Thoracic aorta (tissue), 2 donors: ENCODE measurements around the gene SOX13. TPM values are rescaled to one million over a fixed set of nuclear protein-coding genes. Genes with fewer than 3 reads are reported as not detected.

Source experiments
- ATAC-seq: fragments of 150-250 bp; one replicate; pipeline ENCODE4 v1.8.0; 2017; ENCODE audit warnings: low read depth; ENCODE audit not compliant: insufficient number of reproducible peaks, low FRiP score
- DNase-seq: peaks from one replicate; pipeline ENCODE4 v3.0.0-alpha.2; 2020; ENCODE audit warnings: low spot score
- H3K27ac ChIP-seq, 2 donors: fragments of 200-600 bp; sonication (generic); 1 replicate in 1 of 2; 2 replicates in 1 of 2; pipeline ENCODE4 v1.5.1; 2016; ENCODE audit warnings: mild to moderate bottlenecking in 2 of 2, moderate library complexity in 2 of 2
- H3K27me3 ChIP-seq: fragments of 200-600 bp; sonication (generic); replicated peaks from 2 replicates; pipeline ENCODE4 v1.6.0; 2016; ENCODE audit warnings: mild to moderate bottlenecking; ENCODE audit not compliant: insufficient read depth
- H3K36me3 ChIP-seq: fragments of 200-600 bp; sonication (generic); one replicate; pipeline ENCODE4 v1.5.1; 2016
- H3K4me1 ChIP-seq, 2 donors: fragments of 200-600 bp; sonication (generic); 1 replicate in 1 of 2; 2 replicates in 1 of 2; pipeline versions ENCODE4 v1.5.1 to v1.6.0; 2016; ENCODE audit warnings: low read depth in 2 of 2, mild to moderate bottlenecking in 1 of 2; ENCODE audit not compliant: control insufficient read depth in 1 of 2
- H3K4me3 ChIP-seq: fragments of 200-600 bp; sonication (generic); 2 replicates; pipeline ENCODE4 v1.5.1; 2016; ENCODE audit warnings: mild to moderate bottlenecking
- H3K9me3 ChIP-seq: fragments of 200-600 bp; sonication (generic); 2 replicates; pipeline ENCODE4 v1.5.1; 2016
- total RNA-seq, 2 donors: library from RNA; depleted of rRNA; stranded (reverse); fragments of >200 nt; gene quantifications; one replicate each; pipeline versions ENCODE4 v1.1.0 to v1.2.3, GENCODE V29; 2016
- TF ChIP-seq, protein P1 (sequence below): fragments of 200-600 bp; sonication (generic); IDR thresholded peaks from one replicate; pipeline ENCODE4 v1.5.1; 2019; ENCODE audit warnings: antibody characterized with exemption

The SOX13 gene
- total RNA-seq, 2 donors from 2014 or later = 27.2 to 33.2 TPM

DNA sequence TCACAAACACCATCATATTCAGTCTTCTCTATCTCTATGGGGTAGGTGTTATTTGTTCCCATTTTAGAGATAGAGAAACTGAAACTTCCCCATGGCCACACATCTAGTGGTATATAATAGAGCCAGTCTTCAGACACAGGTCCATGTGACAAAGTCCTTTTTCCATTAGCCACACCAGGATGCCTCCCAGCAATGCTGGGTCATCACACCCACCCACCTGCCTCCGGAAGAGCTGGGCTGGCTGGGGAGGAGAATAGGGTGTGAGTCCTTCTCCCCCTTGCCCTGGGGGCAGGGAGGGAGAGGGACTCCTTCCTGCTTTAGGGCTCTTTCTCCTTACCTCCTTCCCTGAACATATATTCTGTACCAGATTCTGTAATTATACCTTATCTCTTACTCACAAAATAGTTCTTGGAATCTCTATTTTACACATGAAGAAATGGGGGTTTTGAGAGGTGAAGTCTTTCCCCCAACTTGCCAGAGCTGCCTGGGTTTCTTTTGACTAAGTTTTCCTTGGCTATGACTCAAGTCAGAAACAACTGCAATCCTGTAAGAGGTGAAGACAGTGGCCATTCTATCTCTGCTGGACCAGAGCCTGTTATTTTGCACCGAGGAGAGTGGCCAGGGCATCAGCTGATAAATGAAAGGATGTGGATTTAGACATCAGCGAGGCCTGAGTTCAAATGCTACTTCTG, 30.0 kb downstream of the SOX13 start:
- H3K36me3 ChIP-seq = no peaks in the 10 kb centered on the region
- ATAC-seq (no peak), DNase-seq (no peak)
- TF ChIP-seq, protein P1, sequence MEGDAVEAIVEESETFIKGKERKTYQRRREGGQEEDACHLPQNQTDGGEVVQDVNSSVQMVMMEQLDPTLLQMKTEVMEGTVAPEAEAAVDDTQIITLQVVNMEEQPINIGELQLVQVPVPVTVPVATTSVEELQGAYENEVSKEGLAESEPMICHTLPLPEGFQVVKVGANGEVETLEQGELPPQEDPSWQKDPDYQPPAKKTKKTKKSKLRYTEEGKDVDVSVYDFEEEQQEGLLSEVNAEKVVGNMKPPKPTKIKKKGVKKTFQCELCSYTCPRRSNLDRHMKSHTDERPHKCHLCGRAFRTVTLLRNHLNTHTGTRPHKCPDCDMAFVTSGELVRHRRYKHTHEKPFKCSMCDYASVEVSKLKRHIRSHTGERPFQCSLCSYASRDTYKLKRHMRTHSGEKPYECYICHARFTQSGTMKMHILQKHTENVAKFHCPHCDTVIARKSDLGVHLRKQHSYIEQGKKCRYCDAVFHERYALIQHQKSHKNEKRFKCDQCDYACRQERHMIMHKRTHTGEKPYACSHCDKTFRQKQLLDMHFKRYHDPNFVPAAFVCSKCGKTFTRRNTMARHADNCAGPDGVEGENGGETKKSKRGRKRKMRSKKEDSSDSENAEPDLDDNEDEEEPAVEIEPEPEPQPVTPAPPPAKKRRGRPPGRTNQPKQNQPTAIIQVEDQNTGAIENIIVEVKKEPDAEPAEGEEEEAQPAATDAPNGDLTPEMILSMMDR = no peak
- peaks cover 10 to 32% of the 10 kb centered on the region in 2 donors for H3K4me1 ChIP-seq
- H3K9me3 ChIP-seq = no peaks in the 10 kb centered on the region
- no peak overlapping the region for H3K4me3 ChIP-seq
- no peak overlapping the region for H3K27ac ChIP-seq
- H3K27me3 ChIP-seq = no peaks in the 10 kb centered on the region

DNA sequence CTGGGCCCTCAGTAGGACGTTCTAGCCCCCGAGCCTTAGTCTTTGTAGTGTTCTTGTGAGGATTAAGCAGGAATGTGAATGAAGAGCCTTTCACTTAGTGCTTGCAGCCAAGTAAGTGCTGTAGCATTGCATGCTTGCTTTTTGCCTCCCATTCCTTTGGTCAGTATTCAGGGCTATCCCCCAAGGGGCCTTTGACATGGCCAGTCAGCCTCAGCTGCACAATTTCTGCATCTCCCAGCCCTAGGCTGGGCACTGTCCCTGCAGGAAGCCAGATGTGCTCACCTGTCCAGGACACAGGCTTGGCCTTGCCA, 30.5 kb downstream of the SOX13 start:
- no peak overlapping the region for H3K27ac ChIP-seq
- TF ChIP-seq, protein P1 = no peak
- peaks cover 10 to 37% of the 10 kb centered on the region in 2 donors for H3K4me1 ChIP-seq
- no peak for DNase-seq
- no peaks in the 10 kb centered on the region for H3K27me3 ChIP-seq
- no peaks in the 10 kb centered on the region for H3K9me3 ChIP-seq
- H3K4me3 ChIP-seq = no peak overlapping the region
- no peaks in the 10 kb centered on the region for H3K36me3 ChIP-seq
- ATAC-seq = no peak

DNA sequence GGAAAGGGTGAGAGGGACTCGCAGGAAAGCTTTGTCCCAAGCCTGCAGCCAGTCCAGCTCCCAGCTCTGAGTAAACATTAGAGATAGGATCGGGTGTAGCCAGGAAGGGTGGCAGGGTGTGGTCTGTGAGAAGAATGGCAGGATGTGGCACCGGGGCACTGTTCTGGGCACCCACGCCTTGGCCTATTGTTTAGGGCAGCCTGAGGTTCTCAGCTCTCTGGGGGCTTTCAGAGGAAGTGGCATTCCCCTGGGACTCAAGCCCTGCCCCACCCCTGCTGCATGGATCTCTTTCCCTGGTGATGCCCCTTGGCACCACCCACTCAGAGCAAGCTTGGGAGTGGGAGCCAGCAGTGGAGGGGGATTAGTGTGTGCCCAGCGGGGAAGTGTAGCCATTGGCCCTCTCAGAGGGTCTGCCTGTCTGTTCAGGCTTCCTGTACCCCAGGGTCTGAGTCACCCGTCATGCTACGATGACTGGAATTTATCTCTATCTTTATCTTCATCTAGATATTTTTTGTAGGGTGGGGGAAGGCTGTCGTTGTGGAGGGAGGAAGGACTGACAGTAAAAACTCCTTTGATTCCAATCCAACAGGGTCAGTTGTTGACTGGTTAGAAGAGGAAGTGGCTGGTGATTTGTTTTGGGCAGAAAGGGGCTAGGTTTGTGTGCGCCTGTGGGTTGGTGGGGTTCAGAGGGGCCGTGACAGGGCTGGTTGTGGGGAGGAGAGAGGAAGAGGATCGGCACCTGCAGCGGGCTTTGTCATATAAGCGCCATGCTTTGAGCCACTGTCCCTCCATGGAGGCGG, 31.6 kb downstream of the SOX13 start:
- peaks cover 10 to 44% of the 10 kb centered on the region in 2 donors for H3K4me1 ChIP-seq
- no peak overlapping the region for H3K4me3 ChIP-seq
- no peaks in the 10 kb centered on the region for H3K9me3 ChIP-seq
- H3K27ac ChIP-seq = peak overlapping the region in 1 of 2 donors; percentile 5
- no peaks in the 10 kb centered on the region for H3K36me3 ChIP-seq
- H3K27me3 ChIP-seq = no peaks in the 10 kb centered on the region
- TF ChIP-seq, protein P1 = no peak
- DNase-seq (no peak), ATAC-seq (no peak)

DNA sequence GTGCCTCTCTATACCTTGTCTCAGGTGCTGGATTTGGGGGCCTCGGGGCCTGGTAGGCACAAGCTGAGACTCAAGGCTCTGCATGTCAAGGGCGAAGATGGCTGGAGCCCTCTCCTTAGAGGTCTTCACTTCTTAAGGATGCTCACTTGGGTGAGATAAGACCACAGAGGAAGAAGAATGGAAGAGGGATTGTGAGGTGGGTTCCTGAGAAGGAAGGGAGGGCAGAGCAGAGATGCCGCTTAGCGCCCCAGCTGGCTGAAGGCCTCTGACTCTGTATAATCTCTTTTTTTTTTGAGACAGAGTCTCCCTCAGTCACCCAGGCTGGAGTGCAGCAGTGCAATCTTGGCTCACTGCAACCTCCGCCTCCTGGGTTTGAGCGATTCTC, 32.2 kb downstream of the SOX13 start:
- ATAC-seq = no peak
- H3K27ac ChIP-seq = no peak overlapping the region
- peaks cover 10 to 44% of the 10 kb centered on the region in 2 donors for H3K4me1 ChIP-seq
- no peak for DNase-seq
- no peak overlapping the region for H3K4me3 ChIP-seq
- no peaks in the 10 kb centered on the region for H3K9me3 ChIP-seq
- no peaks in the 10 kb centered on the region for H3K36me3 ChIP-seq
- no peaks in the 10 kb centered on the region for H3K27me3 ChIP-seq
- TF ChIP-seq, protein P1 = no peak

DNA sequence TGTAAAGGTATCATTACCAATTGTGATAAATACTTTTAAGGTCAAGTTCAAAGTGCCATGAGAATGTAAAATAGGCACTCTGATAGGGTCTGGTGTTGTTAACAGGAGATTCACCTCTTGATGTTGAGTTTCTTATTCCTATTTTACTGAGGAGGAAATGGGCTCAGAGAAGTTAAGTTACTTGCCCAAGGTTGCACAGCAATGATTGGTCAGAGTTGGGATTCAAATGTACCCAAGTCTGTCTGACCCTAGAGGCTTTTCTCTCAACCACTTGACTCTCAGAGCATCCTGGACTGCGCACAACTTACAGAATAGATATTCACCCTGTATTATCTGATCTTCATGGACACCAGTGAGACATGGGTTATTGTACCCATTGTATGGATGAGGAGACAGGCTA, 33.9 kb downstream of the SOX13 start:
- Histone ChIP-seq H3K9me3 (no peaks in the 10 kb centered on the region), H3K36me3 (no peaks in the 10 kb centered on the region), H3K27me3 (no peaks in the 10 kb centered on the region), H3K4me1 (peaks cover 10 to 44% of the 10 kb centered on the region in 2 donors), H3K4me3 (no peak overlapping the region), H3K27ac (no peak overlapping the region)
- ATAC-seq (no peak), DNase-seq (no peak)
- TF ChIP-seq, protein P1 = no peak
